22Rv1 (cell line): ENCODE results near the gene LRRC3.

Experiments used
- ZFX ChIP-seq: fragments of 450-650 bp; IDR thresholded peaks from 2 replicates; pipeline ENCODE4 v1.6.1; 2017; ENCODE audit warnings: antibody characterized with exemption, borderline replicate concordance
- TF ChIP-seq, protein P1 (sequence below): fragments of 450-650 bp; IDR thresholded peaks from 2 replicates; pipeline ENCODE4 v1.5.1; 2017; ENCODE audit warnings: mild to moderate bottlenecking

DNA sequence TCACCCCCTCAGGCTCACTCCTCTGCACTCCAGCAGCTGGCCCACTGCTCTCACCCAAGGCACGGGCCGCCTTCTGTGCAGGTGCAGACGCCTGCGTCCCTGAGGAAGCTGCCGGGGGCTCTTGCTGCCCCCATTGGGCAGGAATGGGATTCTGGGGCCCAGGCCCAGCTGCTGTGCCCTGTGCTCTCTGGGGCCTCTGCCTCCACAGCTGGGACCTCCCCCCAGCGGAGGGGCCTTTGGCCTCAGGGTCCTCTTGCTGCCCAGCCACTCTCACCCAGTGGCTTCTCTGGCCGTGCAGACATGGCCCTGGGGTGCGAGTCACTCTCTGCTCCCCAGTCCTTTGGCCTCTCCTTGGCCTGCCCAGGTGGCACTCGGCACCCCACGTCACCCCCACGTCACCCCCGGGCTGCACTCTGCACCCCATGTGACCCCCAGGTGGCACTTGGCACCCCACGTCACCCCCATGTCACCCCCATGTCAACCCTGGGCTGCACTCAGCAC is 19.1 kb upstream of the LRRC3 start:
- TF ChIP-seq, protein P1, sequence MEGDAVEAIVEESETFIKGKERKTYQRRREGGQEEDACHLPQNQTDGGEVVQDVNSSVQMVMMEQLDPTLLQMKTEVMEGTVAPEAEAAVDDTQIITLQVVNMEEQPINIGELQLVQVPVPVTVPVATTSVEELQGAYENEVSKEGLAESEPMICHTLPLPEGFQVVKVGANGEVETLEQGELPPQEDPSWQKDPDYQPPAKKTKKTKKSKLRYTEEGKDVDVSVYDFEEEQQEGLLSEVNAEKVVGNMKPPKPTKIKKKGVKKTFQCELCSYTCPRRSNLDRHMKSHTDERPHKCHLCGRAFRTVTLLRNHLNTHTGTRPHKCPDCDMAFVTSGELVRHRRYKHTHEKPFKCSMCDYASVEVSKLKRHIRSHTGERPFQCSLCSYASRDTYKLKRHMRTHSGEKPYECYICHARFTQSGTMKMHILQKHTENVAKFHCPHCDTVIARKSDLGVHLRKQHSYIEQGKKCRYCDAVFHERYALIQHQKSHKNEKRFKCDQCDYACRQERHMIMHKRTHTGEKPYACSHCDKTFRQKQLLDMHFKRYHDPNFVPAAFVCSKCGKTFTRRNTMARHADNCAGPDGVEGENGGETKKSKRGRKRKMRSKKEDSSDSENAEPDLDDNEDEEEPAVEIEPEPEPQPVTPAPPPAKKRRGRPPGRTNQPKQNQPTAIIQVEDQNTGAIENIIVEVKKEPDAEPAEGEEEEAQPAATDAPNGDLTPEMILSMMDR, result no peak
- TF ChIP-seq ZFX, result no peak
